ENCODE measurements around the gene REXO1.
"Not testable (repeated sequence)": the region's sequence is repeated elsewhere in the genome, so short reads cannot be mapped to it uniquely, and the experiment has no call there.

REXO1 gene

GRCh38 chr19:1811472-1811894 is 36.8 kb downstream of the REXO1 start:
- DNase-seq: peak; percentile 73

GRCh38 chr19:1810439-1811160 is 37.7 kb downstream of the REXO1 start:
- no peak for DNase-seq

DNA sequence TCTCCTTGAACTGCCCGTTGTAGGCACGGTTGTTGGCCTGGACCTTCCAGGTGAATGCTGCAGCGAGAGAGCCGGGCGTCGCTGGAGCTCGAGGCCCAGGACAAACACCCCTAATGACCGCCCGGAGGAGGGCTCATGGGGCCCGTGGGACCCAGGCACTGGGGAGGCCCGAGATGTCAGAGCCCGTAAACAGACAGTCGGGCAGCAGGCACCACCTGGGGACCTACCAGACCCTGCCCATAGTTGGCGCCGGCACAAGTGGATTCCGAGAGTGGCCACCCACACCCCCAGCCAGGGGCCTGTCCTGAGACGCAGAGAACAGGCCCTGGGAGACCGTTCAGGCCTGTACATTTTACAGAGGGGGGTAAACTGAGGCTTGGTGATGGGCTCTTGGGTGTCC is 38.6 kb downstream of the REXO1 start:
- no peak for DNase-seq

- DNase-seq: no peak
These were observed 39.9 kb downstream of the REXO1 start for GRCh38 chr19:1808395-1808731.

GRCh38 chr19:1807695-1808394 is 40.4 kb downstream of the REXO1 start:
- DNase-seq: no peak

GRCh38 chr19:1807030-1807694 is 41.1 kb downstream of the REXO1 start:
- DNase-seq: no peak

- DNase-seq: no peak
These were observed 41.9 kb downstream of the REXO1 start for GRCh38 chr19:1806184-1807029.

DNA sequence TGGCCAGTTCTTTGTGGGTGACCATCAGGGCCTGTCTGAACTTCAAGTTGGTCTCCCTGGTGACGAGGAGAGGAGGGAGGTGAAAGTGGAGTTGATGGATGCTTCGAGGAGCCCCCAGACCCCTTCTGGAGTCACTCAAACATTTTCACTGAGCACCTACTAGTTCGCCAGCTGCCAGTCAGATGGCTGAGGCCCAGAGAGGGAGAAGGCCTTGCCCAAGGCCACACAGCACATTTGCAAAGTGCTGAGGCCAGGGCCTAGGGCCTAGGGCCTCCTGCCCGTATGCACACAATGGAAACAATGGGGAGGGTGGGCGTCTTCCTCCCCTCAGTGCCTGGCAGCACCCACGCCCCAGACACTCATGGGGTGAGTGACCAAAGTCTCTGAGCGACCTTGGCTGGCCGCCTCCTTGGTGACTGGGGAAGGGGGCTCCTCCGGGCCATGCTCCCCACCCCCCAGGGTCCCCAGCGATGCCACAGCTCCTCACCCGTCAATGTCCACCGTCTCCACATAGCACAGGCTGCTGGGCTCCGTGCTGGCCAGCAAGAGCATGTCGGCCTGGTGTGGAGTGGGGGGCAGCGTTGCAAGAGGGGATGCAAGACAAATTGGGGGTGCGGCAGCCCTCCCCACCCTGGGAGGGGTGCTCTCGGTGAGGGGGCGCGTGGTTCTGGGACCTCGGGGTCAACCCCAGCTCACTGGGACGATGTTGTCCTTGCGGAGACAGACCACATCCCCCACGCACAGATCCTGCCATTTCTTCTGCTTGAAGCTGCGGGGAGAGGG is 42.7 kb downstream of the REXO1 start:
- no peak for DNase-seq

DNA sequence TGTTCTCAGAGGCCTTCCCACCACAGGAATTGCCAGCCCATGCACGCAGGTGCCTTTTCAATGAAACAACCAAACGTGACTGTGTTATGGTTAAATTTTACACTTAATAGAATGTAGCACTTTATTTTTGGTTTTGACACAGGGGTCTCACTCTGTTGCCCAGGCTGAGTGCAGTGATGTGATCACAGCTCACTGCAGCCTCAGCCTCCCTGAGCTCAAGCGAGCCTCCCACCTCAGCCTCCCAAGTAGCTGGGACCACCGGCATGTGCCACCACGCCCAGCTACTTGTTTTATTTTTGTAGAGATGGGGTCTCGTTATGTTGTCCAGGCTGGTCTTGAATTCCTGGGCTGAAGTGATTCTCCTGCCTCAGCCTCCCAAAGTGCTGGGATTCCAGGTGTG is 43.4 kb downstream of the REXO1 start:
- no peak for DNase-seq

DNA sequence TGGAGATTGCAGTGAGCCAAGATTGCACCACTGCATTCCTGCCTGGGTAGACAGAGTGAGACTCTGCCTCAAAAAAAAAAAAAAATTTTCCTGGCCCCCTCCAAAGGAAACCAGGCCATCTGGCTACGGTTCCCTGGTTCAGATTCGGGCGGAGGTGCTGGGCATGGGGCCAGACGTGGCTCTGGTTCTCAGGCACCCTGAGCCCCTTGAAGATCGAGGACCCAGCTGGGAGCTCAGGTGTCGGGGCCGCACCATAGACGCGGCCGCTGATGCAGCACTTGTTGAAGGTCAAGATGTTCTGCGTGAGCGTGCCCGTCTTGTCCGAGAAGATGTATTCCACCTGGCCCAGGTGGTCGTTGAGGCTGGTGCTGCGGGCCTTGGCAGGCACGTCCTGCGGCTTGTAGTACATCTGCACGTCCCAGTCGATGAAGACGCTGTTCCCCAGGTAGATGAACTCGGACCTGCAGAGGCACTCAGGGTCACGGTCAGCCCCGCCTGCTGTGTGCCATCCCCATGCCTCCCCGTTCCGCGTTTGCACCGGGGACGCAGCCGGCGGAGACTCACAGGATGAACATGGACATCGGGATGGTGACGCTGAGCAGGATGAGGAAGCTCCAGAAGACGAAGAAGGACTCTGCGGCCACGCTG is 48.5 kb downstream of the REXO1 start:
- no peak for DNase-seq

DNA sequence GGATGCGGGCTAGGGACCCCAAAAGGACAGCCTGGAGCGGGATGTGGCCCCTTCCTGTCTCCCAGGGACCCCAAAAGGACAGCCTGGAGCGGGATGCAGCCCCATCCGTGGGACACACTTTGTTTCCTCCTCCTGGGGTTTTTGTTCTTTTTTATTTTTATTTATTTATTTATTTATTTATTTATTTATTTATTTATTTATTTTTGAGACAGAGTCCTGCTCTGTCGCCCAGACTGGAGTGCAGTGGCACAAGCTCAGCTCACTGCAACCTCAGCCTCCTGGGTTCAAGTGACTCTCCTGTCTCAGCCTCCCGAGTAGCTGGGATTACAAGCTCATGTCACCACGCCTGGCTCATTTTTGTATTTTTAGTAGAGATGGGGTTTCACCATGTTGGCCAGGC is 51.0 kb downstream of the REXO1 start:
- not testable (repeated sequence) for DNase-seq

GRCh38 chr19:1796395-1797142 is 51.7 kb downstream of the REXO1 start:
- DNase-seq: no peak

- DNase-seq: no peak
These were observed 53.7 kb downstream of the REXO1 start for GRCh38 chr19:1794424-1795172.

- no peak for DNase-seq
These were observed 56.4 kb downstream of the REXO1 start for GRCh38 chr19:1791879-1792278.

GRCh38 chr19:1790054-1790792 is 58.1 kb downstream of the REXO1 start:
- no peak for DNase-seq

DNA sequence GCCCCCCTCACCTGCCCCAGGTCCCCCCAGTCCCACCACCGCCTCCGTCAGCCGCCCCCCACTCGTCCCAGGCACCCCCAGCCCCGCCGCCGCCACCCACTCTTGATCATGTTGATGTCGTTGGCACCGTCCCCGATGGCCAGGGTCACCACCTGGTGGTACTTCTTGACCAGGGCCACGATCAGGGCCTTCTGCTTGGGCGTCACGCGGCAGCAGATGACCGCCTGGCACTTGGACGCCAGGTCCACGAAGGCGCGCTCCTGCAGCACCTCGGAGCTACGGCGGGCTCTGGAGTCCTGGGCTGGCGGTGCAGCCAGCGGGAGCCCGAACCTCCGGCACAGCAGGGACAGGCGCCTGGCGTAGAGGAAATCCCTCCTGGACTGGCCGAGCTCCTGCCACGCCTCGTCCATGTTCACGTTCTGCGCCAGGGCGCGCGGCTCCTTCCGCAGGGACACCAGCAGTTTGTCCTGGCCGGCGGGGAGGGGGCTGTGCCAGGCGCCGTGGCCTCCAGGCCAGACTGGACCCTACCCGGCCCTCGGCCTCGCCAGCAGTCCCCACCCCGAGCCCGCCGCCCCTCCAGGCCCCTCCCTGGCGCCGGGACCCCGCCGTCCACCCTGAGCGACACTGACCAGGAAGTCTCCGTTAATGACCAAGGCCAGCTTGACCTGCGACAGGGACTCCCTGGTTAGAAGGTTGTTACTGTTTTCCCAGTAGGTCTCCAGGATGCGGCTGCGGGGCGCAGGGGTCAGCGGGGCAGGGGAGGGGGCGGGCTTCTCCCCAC is 58.8 kb downstream of the REXO1 start:
- no peak for DNase-seq

DNA sequence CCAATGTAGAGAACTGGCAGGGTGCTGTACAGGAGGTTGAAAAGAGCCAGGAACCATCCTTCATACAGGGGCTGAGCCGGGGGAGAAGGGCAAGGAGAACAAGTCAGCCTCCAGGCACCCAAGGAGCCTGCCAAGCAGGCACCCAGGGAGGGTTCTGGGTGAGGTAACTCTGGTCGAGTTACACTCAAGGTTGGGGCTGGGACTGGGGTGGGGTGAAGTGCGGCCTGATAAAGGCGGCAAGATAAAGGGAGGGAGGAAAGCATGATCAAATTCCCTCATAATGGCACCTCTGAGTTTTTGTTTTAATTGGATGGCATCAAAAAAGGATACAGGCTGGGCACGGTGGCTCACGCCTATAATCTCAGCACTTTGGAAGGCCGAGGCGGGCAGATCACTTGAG is 61.2 kb downstream of the REXO1 start:
- no peak for DNase-seq

DNA sequence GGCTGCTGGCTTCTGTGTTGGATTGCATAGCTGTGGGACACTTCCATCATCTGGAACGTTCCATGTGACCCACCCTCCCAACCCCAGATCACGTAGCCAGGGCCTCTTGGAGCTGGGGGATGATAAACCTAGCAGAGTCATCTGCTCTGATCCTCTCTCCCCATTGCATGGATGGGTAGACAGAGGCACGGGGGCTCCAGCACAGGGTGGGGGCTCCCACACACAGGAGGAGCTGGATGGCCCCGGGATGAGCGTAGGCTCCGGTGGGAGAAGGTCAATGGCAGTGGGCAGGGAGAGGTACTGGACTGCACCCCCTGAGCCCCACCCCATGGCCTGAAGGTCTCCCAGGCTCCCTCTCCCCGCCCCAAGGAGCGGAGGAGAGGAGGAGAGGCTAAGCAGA is 61.6 kb downstream of the REXO1 start:
- DNase-seq: no peak

GRCh38 chr19:1785310-1785709 is 63.0 kb downstream of the REXO1 start:
- no peak for DNase-seq
